CD14-positive monocyte (primary cell): ENCODE results near the gene SRPX. TPM values are rescaled to one million over a fixed set of nuclear protein-coding genes. Genes with fewer than 3 reads are reported as not detected.

Experiments
- DNase-seq, 3 donors: peaks; one replicate each; pipeline ENCODE4 v3.0.0-alpha.2; 2011 to 2022
- H2AFZ ChIP-seq: 2 replicates; pipeline ENCODE4 v1.6.0; 2012; ENCODE audit warnings: mild to moderate bottlenecking, low read depth, low read length, inconsistent platforms; ENCODE audit not compliant: insufficient read depth, poor library complexity, severe bottlenecking
- H3K27ac ChIP-seq, 2 donors: 1 replicate in 1 of 2; 2 replicates in 1 of 2; pipeline ENCODE4 v1.5.1; 2012 to 2013; ENCODE audit warnings: low read length in 2 of 2, control low read depth in 1 of 2, inconsistent platforms in 1 of 2, low read depth in 1 of 2, mild to moderate bottlenecking in 1 of 2
- H3K27me3 ChIP-seq, 2 donors: one replicate each; pipeline versions ENCODE4 v1.6.0 to v1.6.1; 2011 to 2013; ENCODE audit warnings: low read length in 2 of 2; ENCODE audit not compliant: control insufficient read depth in 2 of 2, insufficient read depth in 2 of 2
- H3K36me3 ChIP-seq, 2 donors: replicated peaks in 1 of 2; 1 replicate in 1 of 2; 2 replicates in 1 of 2; pipeline versions ENCODE4 v1.5.1 to v1.6.1; 2012 to 2013; ENCODE audit warnings: low read length in 2 of 2, control low read depth in 1 of 2, inconsistent platforms in 1 of 2, mild to moderate bottlenecking in 1 of 2; ENCODE audit not compliant: insufficient read depth in 2 of 2, control insufficient read depth in 1 of 2
- H3K4me1 ChIP-seq, 2 donors: 1 replicate in 1 of 2; 2 replicates in 1 of 2; pipeline versions ENCODE4 v1.5.1 to v1.6.1; 2012 to 2013; ENCODE audit warnings: low read length in 2 of 2, control low read depth in 1 of 2, inconsistent platforms in 1 of 2, mild to moderate bottlenecking in 1 of 2, moderate library complexity in 1 of 2; ENCODE audit not compliant: insufficient read depth in 2 of 2, control insufficient read depth in 1 of 2
- H3K4me2 ChIP-seq: replicated peaks from 2 replicates; pipeline ENCODE3; 2012; ENCODE audit warnings: low read length, moderate library complexity, mild to moderate bottlenecking; ENCODE audit not compliant: poor library complexity, severe bottlenecking; ENCODE audit errors: extremely low read depth
- H3K4me3 ChIP-seq, 3 experiments: fragments of 200-600 bp in 1 of 3; sonication (generic) in 1 of 3; replicated peaks in 1 of 3; 1 replicate in 2 of 3; 2 replicates in 1 of 3; pipeline ENCODE4 v1.5.1; 2011 to 2013; ENCODE audit warnings: low read length in 3 of 3, mild to moderate bottlenecking in 3 of 3, control low read depth in 2 of 3, low read depth in 2 of 3, inconsistent platforms in 1 of 3, moderate library complexity in 1 of 3
- H3K79me2 ChIP-seq: 2 replicates; pipeline ENCODE4 v1.6.0; 2012; ENCODE audit warnings: mild to moderate bottlenecking, control low read depth, inconsistent platforms, low read length, moderate library complexity; ENCODE audit not compliant: insufficient read depth
- H3K9ac ChIP-seq: 2 replicates; pipeline ENCODE4 v1.6.0; 2017; ENCODE audit warnings: low read length, mild to moderate bottlenecking; ENCODE audit not compliant: insufficient read depth, poor library complexity, severe bottlenecking
- H3K9me3 ChIP-seq, 2 donors: replicated peaks in 1 of 2; 1 replicate in 1 of 2; 2 replicates in 1 of 2; pipeline versions ENCODE4 v1.5.1 to v1.6.1; 2012 to 2013; ENCODE audit warnings: low read length in 2 of 2, control low read depth in 1 of 2; ENCODE audit not compliant: control insufficient read depth in 1 of 2, insufficient read depth in 1 of 2
- H4K20me1 ChIP-seq: 2 replicates; pipeline ENCODE4 v1.6.0; 2012; ENCODE audit warnings: mild to moderate bottlenecking, low read length, control low read depth, moderate library complexity; ENCODE audit not compliant: insufficient read depth
- H3K27ac Mint-ChIP-seq, 7 donors: one replicate each; pipeline ENCODE4 v1.8.0; 2020; ENCODE audit warnings: mild to moderate bottlenecking in 7 of 7, mixed read lengths in 7 of 7, moderate library complexity in 6 of 7, inconsistent platforms in 2 of 7
- H3K27me3 Mint-ChIP-seq, 3 donors: one replicate each; pipeline ENCODE4 v1.8.0; 2021 to 2022; ENCODE audit warnings: low read depth in 3 of 3, mild to moderate bottlenecking in 3 of 3, mixed read lengths in 3 of 3, moderate library complexity in 3 of 3, inconsistent platforms in 1 of 3
- H3K36me3 Mint-ChIP-seq, 2 donors: one replicate each; pipeline ENCODE4 v1.8.0; 2020; ENCODE audit warnings: mixed read lengths in 2 of 2, inconsistent platforms in 1 of 2, mild to moderate bottlenecking in 1 of 2
- H3K4me1 Mint-ChIP-seq: one replicate; pipeline ENCODE4 v1.8.0; 2020; ENCODE audit warnings: mild to moderate bottlenecking, mixed read lengths
- H3K4me3 Mint-ChIP-seq, 2 donors: one replicate each; pipeline ENCODE4 v1.8.0; 2020; ENCODE audit warnings: mild to moderate bottlenecking in 2 of 2, mixed read lengths in 2 of 2, moderate library complexity in 1 of 2
- H3K9me3 Mint-ChIP-seq, 7 donors: one replicate each; pipeline ENCODE4 v1.8.0; 2020 to 2022; ENCODE audit warnings: mixed read lengths in 7 of 7, mild to moderate bottlenecking in 6 of 7, moderate library complexity in 6 of 7, inconsistent platforms in 2 of 7
- WGBS: methylation state at CpG from one replicate; pipeline ENCODE4 v1.1.5; 2013; ENCODE audit warnings: missing lambda C conversion rate; ENCODE audit not compliant: insufficient coverage; 5-methylcytosine and 5-hydroxymethylcytosine counted together
- intact Hi-C, 2 donors: fragments of 100-400 bp; cut with micrococcal nuclease; formaldehyde crosslinking; loops; one replicate each; pipeline versions ENCODE4 v1.15.0 to v1.15.1; 2023
- polyA plus RNA-seq, 3 donors: library from polyadenylated mRNA; depleted of rRNA in 1 of 3; unstranded in 2 of 3; stranded (reverse) in 1 of 3; fragments of 300-500 nt in 2 of 3; fragments of >200 nt in 1 of 3; fragmentation: Illumina TruSeq in 2 of 3; gene quantifications; 1 replicate in 2 of 3; 2 replicates in 1 of 3; pipeline ENCODE4 v1.2.3, GENCODE V29; 2012 to 2021
- TF ChIP-seq, protein P1 (sequence below): fragments of 200-600 bp; IDR thresholded peaks from one replicate; pipeline ENCODE4 v1.8.0; 2022; ENCODE audit warnings: antibody characterized with exemption, mild to moderate bottlenecking

Gene SRPX
- polyA plus RNA-seq, 3 donors = not detected

DNA sequence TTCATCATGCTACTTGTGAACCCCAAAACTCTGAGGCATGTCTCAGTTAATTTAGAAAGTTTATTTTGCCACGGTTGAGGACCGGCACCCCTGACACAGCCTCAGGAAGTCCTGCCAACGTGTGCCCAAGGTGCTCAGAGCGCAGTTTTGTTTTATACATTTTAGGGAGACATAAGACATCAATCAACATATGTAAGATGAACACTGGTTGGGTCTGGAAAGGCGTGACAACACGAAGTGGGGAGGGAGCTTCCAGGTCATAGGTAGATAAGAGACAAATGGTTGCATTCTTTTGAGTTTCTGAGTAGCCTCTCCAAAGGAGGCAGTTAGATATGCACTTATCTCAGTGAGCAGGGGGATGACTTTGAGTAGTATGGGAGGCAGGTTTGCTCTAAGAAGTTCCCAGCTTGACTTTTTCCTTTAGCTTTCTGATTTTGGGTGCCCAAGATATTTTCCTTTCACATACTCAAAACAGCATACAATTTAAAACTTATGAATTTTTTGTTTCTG is 115.4 kb downstream of the SRPX start:
- peaks cover 0 to 2% (median 0%) of the 10 kb centered on the region in 3 donors for H3K27me3 Mint-ChIP-seq
- no peak overlapping the region for H3K9ac ChIP-seq
- no peaks in the 10 kb centered on the region for H4K20me1 ChIP-seq
- no peaks in the 10 kb centered on the region for H3K36me3 ChIP-seq
- no peak for DNase-seq
- no peak overlapping the region for H3K27ac Mint-ChIP-seq
- H3K27ac ChIP-seq = no peak overlapping the region
- no peaks in the 10 kb centered on the region for H3K9me3 ChIP-seq
- H3K36me3 Mint-ChIP-seq = no peaks in the 10 kb centered on the region
- WGBS = 93% methylated on average over 2 of the region's 6 CpGs
- H3K4me1 ChIP-seq = peaks cover 0 to 10% of the 10 kb centered on the region in 2 donors
- intact Hi-C loops = no loop called here
- H3K4me1 Mint-ChIP-seq = peaks cover 17% of the 10 kb centered on the region
- peaks cover 0 to 4% (median 2%) of the 10 kb centered on the region in 7 donors for H3K9me3 Mint-ChIP-seq
- TF ChIP-seq, protein P1, sequence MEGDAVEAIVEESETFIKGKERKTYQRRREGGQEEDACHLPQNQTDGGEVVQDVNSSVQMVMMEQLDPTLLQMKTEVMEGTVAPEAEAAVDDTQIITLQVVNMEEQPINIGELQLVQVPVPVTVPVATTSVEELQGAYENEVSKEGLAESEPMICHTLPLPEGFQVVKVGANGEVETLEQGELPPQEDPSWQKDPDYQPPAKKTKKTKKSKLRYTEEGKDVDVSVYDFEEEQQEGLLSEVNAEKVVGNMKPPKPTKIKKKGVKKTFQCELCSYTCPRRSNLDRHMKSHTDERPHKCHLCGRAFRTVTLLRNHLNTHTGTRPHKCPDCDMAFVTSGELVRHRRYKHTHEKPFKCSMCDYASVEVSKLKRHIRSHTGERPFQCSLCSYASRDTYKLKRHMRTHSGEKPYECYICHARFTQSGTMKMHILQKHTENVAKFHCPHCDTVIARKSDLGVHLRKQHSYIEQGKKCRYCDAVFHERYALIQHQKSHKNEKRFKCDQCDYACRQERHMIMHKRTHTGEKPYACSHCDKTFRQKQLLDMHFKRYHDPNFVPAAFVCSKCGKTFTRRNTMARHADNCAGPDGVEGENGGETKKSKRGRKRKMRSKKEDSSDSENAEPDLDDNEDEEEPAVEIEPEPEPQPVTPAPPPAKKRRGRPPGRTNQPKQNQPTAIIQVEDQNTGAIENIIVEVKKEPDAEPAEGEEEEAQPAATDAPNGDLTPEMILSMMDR = no peak
- H3K79me2 ChIP-seq = no peaks in the 10 kb centered on the region
- H3K4me3 ChIP-seq = no peak overlapping the region
- no peak overlapping the region for H3K4me2 ChIP-seq
- no peaks in the 10 kb centered on the region for H3K27me3 ChIP-seq
- no peak overlapping the region for H3K4me3 Mint-ChIP-seq
- no peak overlapping the region for H2AFZ ChIP-seq

DNA sequence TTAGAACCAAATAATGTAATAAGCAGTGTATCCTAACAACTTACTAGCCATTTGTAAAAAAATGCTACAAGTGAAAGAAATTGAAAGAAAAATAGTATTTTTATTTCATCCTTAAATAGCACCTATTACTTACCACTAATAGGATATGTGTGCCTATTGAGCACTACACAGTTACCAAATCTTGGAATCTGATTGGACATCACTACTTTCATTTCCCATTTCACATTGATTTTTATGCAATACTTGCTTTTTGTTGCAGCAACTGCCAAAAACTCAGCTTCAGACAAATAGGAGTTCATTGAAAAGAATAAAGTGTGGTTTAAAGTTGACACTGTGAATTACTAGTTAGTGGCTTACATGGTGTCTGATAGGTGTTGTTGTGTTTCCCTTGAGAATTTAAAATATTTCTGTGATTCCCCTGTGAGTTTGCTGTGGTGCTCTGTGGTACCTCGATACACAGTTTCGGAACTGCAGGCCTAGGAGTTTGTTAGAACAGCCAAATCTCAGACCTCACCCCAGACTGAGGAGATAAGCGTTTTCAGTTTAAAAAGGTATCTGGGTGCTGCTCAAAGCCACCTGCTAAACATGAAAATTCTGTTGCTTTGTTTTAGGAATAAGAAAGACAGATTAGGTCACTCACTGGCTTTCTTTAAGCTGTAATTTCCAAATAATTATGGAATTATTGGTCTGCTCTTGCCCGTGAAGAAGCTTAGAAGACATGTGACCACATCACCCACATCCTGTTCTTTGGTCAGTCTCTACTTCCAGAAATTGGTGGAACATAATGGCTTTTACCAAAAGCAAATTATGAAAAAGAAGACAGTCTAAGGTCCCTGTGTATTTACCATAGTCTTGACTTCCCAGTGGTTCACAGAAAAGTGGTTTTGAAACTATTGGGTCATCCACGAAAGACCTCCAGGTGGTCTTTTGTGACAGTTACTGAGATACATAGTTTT is 116.5 kb downstream of the SRPX start:
- Histone ChIP-seq H3K9me3 (peaks cover 0 to 9% of the 10 kb centered on the region in 2 donors), H2AFZ (no peak overlapping the region), H3K9ac (no peak overlapping the region), H3K4me1 (peaks cover 0 to 10% of the 10 kb centered on the region in 2 donors), H4K20me1 (no peaks in the 10 kb centered on the region), H3K4me3 (no peak overlapping the region), H3K27me3 (no peaks in the 10 kb centered on the region), H3K36me3 (no peaks in the 10 kb centered on the region), H3K27ac (no peak overlapping the region), H3K4me2 (no peak overlapping the region), H3K79me2 (no peaks in the 10 kb centered on the region)
- H3K9me3 Mint-ChIP-seq = peaks cover 0 to 11% (median 3%) of the 10 kb centered on the region in 7 donors
- peaks cover 0 to 2% (median 0%) of the 10 kb centered on the region in 3 donors for H3K27me3 Mint-ChIP-seq
- TF ChIP-seq, protein P1 = no peak
- H3K27ac Mint-ChIP-seq = no peak overlapping the region
- H3K4me3 Mint-ChIP-seq = no peak overlapping the region
- DNase-seq = no peak
- intact Hi-C loops = no loop called here
- WGBS = no CpG with 5 or more reads among the region's 5 CpGs
- no peaks in the 10 kb centered on the region for H3K36me3 Mint-ChIP-seq
- H3K4me1 Mint-ChIP-seq = peaks cover 13% of the 10 kb centered on the region
